Measurements from ENCODE around the gene RMRP.

Gene RMRP

GRCh38 chr9:35658137-35658967 lies 533 bp upstream of the RMRP start, which contains the start of gene CCDC107:
Gene CCDC107, plus strand, starts transcription at chr9:35658292. Its CDS starts 88 bp downstream, at chr9:35658380.
- peak within 1 kb of the TSS; percentile 78 for H3K4me2 ChIP-seq (ENCODE audit: low read length)
- peaks cover 30% of the 10 kb centered on the region for H3K79me2 ChIP-seq (ENCODE audit: control insufficient read depth, low read length)
- H3K4me1 ChIP-seq (ENCODE audit: control insufficient read depth, low read length): peaks cover 56% of the 10 kb centered on the region
- peak within 1 kb of the TSS; percentile 71 for H3K27ac ChIP-seq (ENCODE audit: low read depth, low read length)
- peaks cover 14% of the 10 kb centered on the region for H3F3A ChIP-seq (ENCODE audit: control insufficient read depth, insufficient read depth)
- H4K20me1 ChIP-seq (ENCODE audit: control insufficient read depth, insufficient read depth, low read depth, low read length): no peaks in the 10 kb centered on the region
- no peaks in the 10 kb centered on the region for H3K27me3 ChIP-seq (ENCODE audit: control insufficient read depth, low read length)
- no peaks in the 10 kb centered on the region for H3K9me3 ChIP-seq (ENCODE audit: control insufficient read depth, insufficient read depth, low read length)
- H3K9me2 ChIP-seq (replicated peaks; ENCODE audit: control insufficient read depth, low read length): no peaks in the 10 kb centered on the region
- peak within 1 kb of the TSS; percentile 82 for H3K4me3 ChIP-seq (ENCODE audit: low read length)
- H3K36me3 ChIP-seq (ENCODE audit: control insufficient read depth, low read length): peaks cover 43% of the 10 kb centered on the region
- TF ChIP-seq CTCF (IDR thresholded peaks at IDR 0.05; ENCODE audit: low read depth, low read length, poor library complexity, severe bottlenecking) (peak; percentile 80), EZH2phosphoT487 (IDR thresholded peaks at IDR 0.05; ENCODE audit: borderline replicate concordance, low read length) (no peak)

GRCh38 chr9:35656831-35657545 lies 831 bp downstream of the RMRP start:
- H3K27me3 ChIP-seq (ENCODE audit: control insufficient read depth, low read length): no peaks in the 10 kb centered on the region
- H3F3A ChIP-seq (ENCODE audit: control insufficient read depth, insufficient read depth): peaks cover 14% of the 10 kb centered on the region
- peak overlapping the region; percentile 71; the same call in 1 of the 2 replicates for H3K27ac ChIP-seq (ENCODE audit: low read depth, low read length)
- H3K9me2 ChIP-seq (replicated peaks; ENCODE audit: control insufficient read depth, low read length): no peaks in the 10 kb centered on the region
- no peaks in the 10 kb centered on the region for H4K20me1 ChIP-seq (ENCODE audit: control insufficient read depth, insufficient read depth, low read depth, low read length)
- H3K36me3 ChIP-seq (ENCODE audit: control insufficient read depth, low read length): peaks cover 29% of the 10 kb centered on the region
- H3K4me2 ChIP-seq (ENCODE audit: low read length): peak overlapping the region; percentile 78
- peak overlapping the region; percentile 82 for H3K4me3 ChIP-seq (ENCODE audit: low read length)
- H3K9me3 ChIP-seq (ENCODE audit: control insufficient read depth, insufficient read depth, low read length): no peaks in the 10 kb centered on the region
- TF ChIP-seq CTCF (IDR thresholded peaks at IDR 0.05; ENCODE audit: low read depth, low read length, poor library complexity, severe bottlenecking): no peak
- no peak for TF ChIP-seq EZH2phosphoT487 (IDR thresholded peaks at IDR 0.05; ENCODE audit: borderline replicate concordance, low read length)
- H3K4me1 ChIP-seq (ENCODE audit: control insufficient read depth, low read length): peaks cover 47% of the 10 kb centered on the region
- H3K79me2 ChIP-seq (ENCODE audit: control insufficient read depth, low read length): peaks cover 18% of the 10 kb centered on the region

- Histone ChIP-seq H3K4me1 (ENCODE audit: control insufficient read depth, low read length) (peaks cover 49% of the 10 kb centered on the region), H3F3A (ENCODE audit: control insufficient read depth, insufficient read depth) (peaks cover 13% of the 10 kb centered on the region), H3K27ac (ENCODE audit: low read depth, low read length) (no peak overlapping the region), H3K4me3 (ENCODE audit: low read length) (no peak overlapping the region), H3K27me3 (ENCODE audit: control insufficient read depth, low read length) (no peaks in the 10 kb centered on the region), H4K20me1 (ENCODE audit: control insufficient read depth, insufficient read depth, low read depth, low read length) (no peaks in the 10 kb centered on the region), H3K9me2 (replicated peaks; ENCODE audit: control insufficient read depth, low read length) (no peaks in the 10 kb centered on the region), H3K79me2 (ENCODE audit: control insufficient read depth, low read length) (peaks cover 14% of the 10 kb centered on the region), H3K36me3 (ENCODE audit: control insufficient read depth, low read length) (peaks cover 25% of the 10 kb centered on the region), H3K4me2 (ENCODE audit: low read length) (no peak overlapping the region), H3K9me3 (ENCODE audit: control insufficient read depth, insufficient read depth, low read length) (no peaks in the 10 kb centered on the region)
- TF ChIP-seq CTCF (IDR thresholded peaks at IDR 0.05; ENCODE audit: low read depth, low read length, poor library complexity, severe bottlenecking): no peak
- no peak for TF ChIP-seq EZH2phosphoT487 (IDR thresholded peaks at IDR 0.05; ENCODE audit: borderline replicate concordance, low read length)
Measured at GRCh38 chr9:35656348-35656747, 1.5 kb downstream of the RMRP start.
